GM18858 (cell line): ENCODE measurements around the gene C1R.
"Not testable (repeated sequence)": the region's sequence is repeated elsewhere in the genome, so short reads cannot be mapped to it uniquely, and the experiment has no call there.

Source experiments
- ATAC-seq: cut with Tn5 transposase; IDR thresholded peaks from one replicate; pipeline ENCODE4 v1.9.1; 2021; ENCODE audit not compliant: unreplicated experiment

The C1R gene

GRCh38 chr12:7039403-7039802 is 52.8 kb downstream of the C1R start:
- no peak for ATAC-seq

- no peak for ATAC-seq
Measured at GRCh38 chr12:7038591-7038990, 53.7 kb downstream of the C1R start.

- not testable (repeated sequence) for ATAC-seq
Measured at GRCh38 chr12:7037411-7037810, 54.8 kb downstream of the C1R start.

GRCh38 chr12:7035463-7035862 is 56.8 kb downstream of the C1R start:
- no peak for ATAC-seq

- ATAC-seq, result no peak
Measured at GRCh38 chr12:7034464-7034863, 57.8 kb downstream of the C1R start.

- no peak for ATAC-seq
Measured at GRCh38 chr12:7032990-7033389, 59.3 kb downstream of the C1R start.

- no peak for ATAC-seq
Measured at GRCh38 chr12:7031306-7031705, 60.9 kb downstream of the C1R start.
